GM12878 (cell line): ENCODE results near the gene KBTBD4. TPM values are rescaled to one million over a fixed set of nuclear protein-coding genes. Genes with fewer than 3 reads are reported as not detected.

ENCODE experiments used
- ATAC-seq: fragments of 200-7000 bp; cut with Tn5 transposase; 3 replicates; pipeline ENCODE4 v1.9.1; 2020; ENCODE audit warnings: mild to moderate bottlenecking, moderate library complexity
- BruUV-seq: library from RNA; stranded (reverse); fragments of 400-500 nt; replicated peaks from 2 replicates; lab custom pipeline; 2021; lab: Mats Ljungman, UMichigan
- CTCF ChIA-PET: fragments of 300-600 bp; sonication (Branson Sonifier 250); formaldehyde crosslinking; extraction: SDS; loops from one replicate; lab custom pipeline; 2021; ENCODE audit warnings: inconsistent platforms; lab: Yijun Ruan, JAX
- POLR2A ChIA-PET: fragments of 350-600 bp; formaldehyde crosslinking; extraction: SDS; loops from one replicate; lab custom pipeline; 2021; ENCODE audit warnings: inconsistent platforms; lab: Charles Lee
- RAD21 ChIA-PET: fragments of 300-600 bp; sonication (Branson Sonifier 250); formaldehyde crosslinking; loops from one replicate; lab custom pipeline; 2023; ENCODE audit warnings: antibody characterized with exemption; ENCODE audit not compliant: unreplicated experiment; lab: Charles Lee
- SMC1A ChIA-PET: fragments of 300-600 bp; sonication (Branson Sonifier 250); formaldehyde crosslinking; loops from one replicate; lab custom pipeline; 2023; ENCODE audit not compliant: unreplicated experiment, uncharacterized antibody; lab: Charles Lee
- DNase-seq: peaks from one replicate; pipeline ENCODE4 v3.0.0-alpha.2; 2011; ENCODE audit warnings: low read depth, low spot score
- FAIRE-seq: peaks from 3 replicates; lab custom pipeline; 2011; peaks lifted over from hg19 to GRCh38; lab: Jason Lieb, UNC
- H2AFZ ChIP-seq: 2 replicates; pipeline ENCODE4 v1.6.0; 2011; ENCODE audit warnings: low read depth, low read length, control low read depth; ENCODE audit not compliant: control insufficient read depth
- H3K27ac ChIP-seq: 2 replicates; pipeline ENCODE4 v1.5.1; 2011; ENCODE audit warnings: control low read depth; ENCODE audit not compliant: control insufficient read depth, insufficient read depth
- H3K27me3 ChIP-seq, 2 experiments: replicated peaks in 1 of 2; 2 replicates each; pipeline versions ENCODE4 v1.6.0 to v1.6.1; 2011; ENCODE audit warnings: low read length in 1 of 2; ENCODE audit not compliant: control insufficient read depth in 2 of 2, insufficient read depth in 2 of 2
- H3K36me3 ChIP-seq, 2 experiments: 2 replicates each; pipeline ENCODE4 v1.5.1; 2011; ENCODE audit warnings: low read length in 1 of 2; ENCODE audit not compliant: control insufficient read depth in 2 of 2, insufficient read depth in 2 of 2
- H3K4me1 ChIP-seq: 2 replicates; pipeline ENCODE4 v1.6.1; 2011; ENCODE audit warnings: mild to moderate bottlenecking, low read length, moderate library complexity, mixed read lengths; ENCODE audit not compliant: control insufficient read depth, insufficient read depth
- H3K4me2 ChIP-seq: 2 replicates; pipeline ENCODE4 v1.6.0; 2011; ENCODE audit warnings: control low read depth; ENCODE audit not compliant: control insufficient read depth, insufficient read depth
- H3K4me3 ChIP-seq: fragments of 200-600 bp; sonication (generic); 2 replicates; pipeline ENCODE4 v1.5.1; 2016
- H3K79me2 ChIP-seq: 2 replicates; pipeline ENCODE4 v1.6.0; 2011; ENCODE audit warnings: low read length; ENCODE audit not compliant: control insufficient read depth, insufficient read depth
- H3K9ac ChIP-seq: 2 replicates; pipeline ENCODE4 v1.8.0; 2011; ENCODE audit warnings: low read length, control low read depth, mixed read lengths; ENCODE audit not compliant: control insufficient read depth, insufficient read depth
- H3K9me3 ChIP-seq: replicated peaks from 3 replicates; pipeline ENCODE4 v1.5.1; 2011; ENCODE audit warnings: mild to moderate bottlenecking, low read length; ENCODE audit not compliant: control insufficient read depth, insufficient read depth
- H4K20me1 ChIP-seq: 2 replicates; pipeline ENCODE4 v1.6.0; 2011; ENCODE audit not compliant: control insufficient read depth, insufficient read depth
- ATF3 ChIP-seq: IDR thresholded peaks from 2 replicates; pipeline ENCODE4 v1.6.1; 2011; ENCODE audit warnings: low read depth, mild to moderate bottlenecking, low read length, moderate library complexity, borderline replicate concordance; ENCODE audit errors: extremely low read depth
- ATF7 ChIP-seq: fragments of 450-650 bp; IDR thresholded peaks from 2 replicates; pipeline ENCODE4 v1.6.1; 2016; ENCODE audit warnings: low read depth, mild to moderate bottlenecking
- CBFB ChIP-seq: IDR thresholded peaks from 2 replicates; pipeline ENCODE4 v1.6.1; 2016; ENCODE audit warnings: antibody characterized with exemption, low read depth
- MXI1 ChIP-seq: fragments of 150-350 bp; IDR thresholded peaks from 2 replicates; pipeline ENCODE4 v1.6.1; 2011; ENCODE audit warnings: low read depth, mild to moderate bottlenecking, inconsistent platforms, low read length, improper control_type of control experiment
- SMC3 ChIP-seq: IDR thresholded peaks from 2 replicates; pipeline ENCODE4 v1.6.1; 2011; ENCODE audit warnings: low read length, improper control_type of control experiment, borderline replicate concordance
- ZBTB4 ChIP-seq: fragments of 450-650 bp; formaldehyde crosslinking; IDR thresholded peaks from 2 replicates; pipeline ENCODE4 v1.4.0; 2022; ENCODE audit warnings: mild to moderate bottlenecking, moderate library complexity
- ZNF622 ChIP-seq: fragments of 450-650 bp; IDR thresholded peaks from 2 replicates; pipeline ENCODE4 v1.6.1; 2017; ENCODE audit warnings: mild to moderate bottlenecking, inconsistent platforms
- WGBS: methylation state at CpG from one replicate; pipeline ENCODE4 v1.1.6; 2016; ENCODE audit warnings: low lambda C conversion rate; ENCODE audit not compliant: insufficient replicate concordance, insufficient coverage; ENCODE audit errors: missing lambda C conversion rate; 5-methylcytosine and 5-hydroxymethylcytosine counted together
- in situ Hi-C: fragments of 300-500 bp; cut with MboI; formaldehyde crosslinking; loops from 9 replicates; pipeline ENCODE4 v1.14.3; 2018; ENCODE audit warnings: mixed read lengths
- intact Hi-C: fragments of 100-400 bp; cut with micrococcal nuclease; formaldehyde crosslinking; loops from one replicate; pipeline ENCODE4 v1.14.2; 2022; ENCODE audit not compliant: unreplicated experiment
- polyA plus RNA-seq, 11 experiments: library from polyadenylated mRNA; depleted of rRNA in 4 of 11; unstranded in 6 of 11; stranded (reverse) in 5 of 11; fragments of >200 nt; fragmentation: Nextera tagmentation in 4 of 11; fragmentation: Illumina TruSeq in 1 of 11; extraction: Ambion mirVana in 4 of 11; extraction: Trizol in 1 of 11; gene quantifications; 1 replicate in 1 of 11; 2 replicates in 10 of 11; pipeline versions ENCODE4 v1.2.1 to v1.2.3, GENCODE V29; 2011 to 2016; ENCODE audit warnings: inconsistent platforms in 2 of 11, missing spikeins in 2 of 11, low read depth in 1 of 11
- total RNA-seq, 4 experiments: library from RNA; depleted of rRNA in 3 of 4; stranded (reverse); fragments of >200 nt in 3 of 4; fragmentation: Illumina TruSeq in 1 of 4; extraction: Trizol in 1 of 4; gene quantifications; 2 replicates each; pipeline versions ENCODE4 v1.2.1 to v1.2.3, GENCODE V29; 2013 to 2021

Gene KBTBD4
- total and polyA plus RNA-seq, 10 of the 15 experiments (the other 5 are each of a cell fraction or from before 2014, with no cell fraction given) = 18.4 to 46.4 (median 25.7) TPM

- Histone ChIP-seq H3K9me3 (no peaks in the 10 kb centered on the region), H4K20me1 (no peaks in the 10 kb centered on the region), H3K9ac (no peak overlapping the region), H3K4me1 (peaks cover 7% of the 10 kb centered on the region), H3K79me2 (no peaks in the 10 kb centered on the region), H3K36me3 (no peaks in the 10 kb centered on the region), H3K27me3 (peaks cover 3 to 23% of the 10 kb centered on the region in 2 experiments), H3K4me2 (no peak overlapping the region), H3K27ac (no peak overlapping the region), H3K4me3 (no peak overlapping the region), H2AFZ (no peak overlapping the region)
- intact Hi-C loops = no loop called here
- no peak for DNase-seq
- SMC1A ChIA-PET = interaction anchor here (0.6 to 1.2 kb wide), 2 partner anchors 95 to 378 kb away, joined by 3 read pairs; no protein-coding TSS in a partner anchor
- no peak for FAIRE-seq
- in situ Hi-C loops = no loop called here
- RAD21 ChIA-PET = no interaction called here
- CTCF ChIA-PET = no interaction called here
- POLR2A ChIA-PET = no interaction called here
- no peak for ATAC-seq
- no TSS peak for BruUV-seq
- TF ChIP-seq ZNF622 (no peak), ATF3 (no peak), CBFB (no peak), SMC3 (no peak), ZBTB4 (no peak), ATF7 (no peak), MXI1 (no peak)
- 42% methylated on average over 2 of the region's 2 CpGs for WGBS
These were observed 14.2 kb upstream of the KBTBD4 start for GRCh38 chr11:47592970-47593369.
